ENCODE measurements around the gene SCN5A. TPM values are rescaled to one million over a fixed set of nuclear protein-coding genes. Genes with fewer than 3 reads are reported as not detected.

Gene SCN5A
- total RNA-seq, 1 experiment from 2014 or later: not detected

GRCh38 chr3:38500688-38501417, 148.6 kb downstream of the SCN5A start:
- no peak for DNase-seq (ENCODE audit: low spot score)

Small RNA genes within 50 kb of the gene (small RNA-seq; reads per million reads assigned to genes)
- not detected for gene RF00019

Other genes starting within 250 kb of the SCN5A start
- 3.0 and 5.2 TPM in 2 replicates for gene ACVR2B, start 195.8 kb downstream of the SCN5A start, total RNA-seq (2014; rRNA removed; shearing (Covaris generic))
- gene EXOG, start 153.3 kb downstream of the SCN5A start, total RNA-seq (2014; rRNA removed; shearing (Covaris generic)): 1.6 and 5.1 TPM in 2 replicates
- gene SCN10A, start 166.5 kb upstream of the SCN5A start, total RNA-seq (2014; rRNA removed; shearing (Covaris generic)): not detected in 2 replicates